HepG2 (cell line): ENCODE measurements around the gene ATP11C. TPM values are rescaled to one million over a fixed set of nuclear protein-coding genes. Genes with fewer than 3 reads are reported as not detected.

Source experiments
- ATAC-seq: fragments of 200-7000 bp; cut with Tn5 transposase; 3 replicates; pipeline ENCODE4 v1.9.1; 2020; ENCODE audit warnings: mild to moderate bottlenecking, moderate library complexity
- BruUV-seq: library from RNA; stranded (reverse); fragments of 400-500 nt; replicated peaks from 2 replicates; lab custom pipeline; 2021; lab: Mats Ljungman, UMichigan
- CTCF ChIA-PET: fragments of 300-600 bp; formaldehyde crosslinking; extraction: SDS; loops from one replicate; lab custom pipeline; 2021; ENCODE audit warnings: low total read pairs, inconsistent platforms, low intra/inter-chr PET ratio; lab: Yijun Ruan, JAX
- POLR2A ChIA-PET: fragments of 350-600 bp; sonication (Branson Sonifier 250); formaldehyde crosslinking; loops from one replicate; lab custom pipeline; 2020; ENCODE audit warnings: antibody characterized with exemption, inconsistent platforms; lab: Yijun Ruan, JAX
- DNase-seq: peaks from one replicate; pipeline ENCODE4 v3.0.0-alpha.2; 2015; ENCODE audit warnings: low spot score
- FAIRE-seq: peaks from 3 replicates; lab custom pipeline; 2011; peaks lifted over from hg19 to GRCh38; lab: Jason Lieb, UNC
- H2AFZ ChIP-seq: one replicate; pipeline ENCODE4 v1.6.1; 2011; ENCODE audit warnings: low read length, inconsistent platforms
- H3K27ac ChIP-seq: fragments of 300-600 bp; 3 replicates; pipeline ENCODE4 v1.8.0; 2011; ENCODE audit warnings: mixed run types, mild to moderate bottlenecking, mixed read lengths, low read length, inconsistent platforms; ENCODE audit not compliant: insufficient read depth; ENCODE audit errors: extremely low read length
- H3K27me3 ChIP-seq, 2 experiments: fragments of 200-600 bp in 1 of 2; 2 replicates in 1 of 2; 3 replicates in 1 of 2; pipeline versions ENCODE4 v1.6.0 to v1.8.0; 2011; ENCODE audit warnings: low read length in 2 of 2, mild to moderate bottlenecking in 2 of 2, moderate library complexity in 2 of 2, inconsistent platforms in 1 of 2; ENCODE audit not compliant: insufficient read depth in 2 of 2, control insufficient read depth in 1 of 2
- H3K36me3 ChIP-seq, 2 experiments: fragments of 200-600 bp in 1 of 2; replicated peaks in 1 of 2; 2 replicates in 1 of 2; 3 replicates in 1 of 2; pipeline versions ENCODE4 v1.5.1 to v1.8.0; 2011; ENCODE audit warnings: low read length in 2 of 2, inconsistent platforms in 1 of 2; ENCODE audit not compliant: insufficient read depth in 2 of 2, control insufficient read depth in 1 of 2
- H3K4me1 ChIP-seq: 2 replicates; pipeline ENCODE4 v1.5.1; 2012; ENCODE audit warnings: low read length, inconsistent platforms; ENCODE audit not compliant: insufficient read depth
- H3K4me2 ChIP-seq: 2 replicates; pipeline ENCODE4 v1.6.0; 2011; ENCODE audit warnings: low read depth, low read length, inconsistent platforms
- H3K4me3 ChIP-seq, 3 experiments: fragments of 200-600 bp in 1 of 3; sonication (generic), shearing (Covaris generic) in 1 of 3; replicated peaks in 1 of 3; 2 replicates each; pipeline ENCODE4 v1.5.1; 2011 to 2016; ENCODE audit warnings: low read length in 3 of 3, inconsistent platforms in 2 of 3, low read depth in 2 of 3, mild to moderate bottlenecking in 2 of 3, control low read depth in 1 of 3, mixed read lengths in 1 of 3; ENCODE audit not compliant: insufficient read depth in 1 of 3
- H3K79me2 ChIP-seq: one replicate; pipeline ENCODE4 v1.6.1; 2011; ENCODE audit warnings: low read length, inconsistent platforms; ENCODE audit not compliant: insufficient read depth
- H3K9ac ChIP-seq: 2 replicates; pipeline ENCODE4 v1.6.0; 2011; ENCODE audit warnings: mild to moderate bottlenecking, low read depth, low read length, inconsistent platforms; ENCODE audit not compliant: insufficient read depth
- H3K9me3 ChIP-seq: 2 replicates; pipeline ENCODE4 v1.5.1; 2012; ENCODE audit warnings: mild to moderate bottlenecking, low read length
- H4K20me1 ChIP-seq: 2 replicates; pipeline ENCODE4 v1.6.0; 2011; ENCODE audit warnings: inconsistent platforms, mild to moderate bottlenecking, low read length, moderate library complexity; ENCODE audit not compliant: insufficient read depth
- ARID5B ChIP-seq: IDR thresholded peaks from 2 replicates; pipeline ENCODE4 v1.4.0; 2020; ENCODE audit warnings: mild to moderate bottlenecking, missing genetic modification reagents
- ATAD3A ChIP-seq: sonication (generic); formaldehyde crosslinking; IDR thresholded peaks from 2 replicates; pipeline ENCODE4 v1.4.0; 2020; ENCODE audit warnings: missing genetic modification reagents
- CBX5 ChIP-seq: sonication (generic); formaldehyde crosslinking; IDR thresholded peaks from 2 replicates; pipeline ENCODE4 v1.4.0; 2020; ENCODE audit warnings: missing genetic modification reagents, borderline replicate concordance
- ERF ChIP-seq: IDR thresholded peaks from 2 replicates; pipeline ENCODE4 v1.6.1; 2018; ENCODE audit warnings: missing biosample characterization, missing genetic modification reagents
- FIP1L1 ChIP-seq: fragments of 200-400 bp; formaldehyde crosslinking; IDR thresholded peaks from 2 replicates; pipeline ENCODE4 v1.6.1; 2018; ENCODE audit warnings: low read depth, mild to moderate bottlenecking, low read length, moderate library complexity, borderline replicate concordance; ENCODE audit not compliant: insufficient read depth
- HNRNPLL ChIP-seq: fragments of 200-400 bp; formaldehyde crosslinking; IDR thresholded peaks from 2 replicates; pipeline ENCODE4 v1.6.1; 2017; ENCODE audit warnings: mild to moderate bottlenecking, low read depth, low read length; ENCODE audit not compliant: poor library complexity, severe bottlenecking
- KAT2B ChIP-seq: fragments of 150-350 bp; IDR thresholded peaks from 2 replicates; pipeline ENCODE4 v1.6.1; 2014; ENCODE audit warnings: low read depth, low read length, borderline replicate concordance
- MLXIP ChIP-seq: sonication (generic); formaldehyde crosslinking; IDR thresholded peaks from 2 replicates; pipeline ENCODE4 v1.9.0; 2021; ENCODE audit warnings: missing genetic modification reagents, borderline replicate concordance
- SCMH1 ChIP-seq: sonication (generic); formaldehyde crosslinking; IDR thresholded peaks from 2 replicates; pipeline ENCODE4 v1.9.0; 2021; ENCODE audit warnings: missing genetic modification reagents, mild to moderate bottlenecking, borderline replicate concordance
- TAF1 ChIP-seq: sonication (generic); formaldehyde crosslinking; IDR thresholded peaks from 2 replicates; pipeline ENCODE4 v1.4.0; 2020; ENCODE audit warnings: missing genetic modification reagents
- XRCC5 ChIP-seq: fragments of 200-400 bp; formaldehyde crosslinking; optimal IDR thresholded peaks from 2 replicates; pipeline ENCODE3; 2017; ENCODE audit warnings: mild to moderate bottlenecking, low read length
- ZNF362 ChIP-seq: sonication (generic); formaldehyde crosslinking; IDR thresholded peaks from 2 replicates; pipeline ENCODE4 v1.4.0; 2020; ENCODE audit warnings: missing genetic modification reagents, mild to moderate bottlenecking, borderline replicate concordance
- ZNF468 ChIP-seq: sonication (generic); formaldehyde crosslinking; IDR thresholded peaks from 2 replicates; pipeline ENCODE4 v1.8.0; 2022; ENCODE audit warnings: mild to moderate bottlenecking, moderate library complexity, missing genetic modification reagents
- ZNF577 ChIP-seq: sonication (generic); formaldehyde crosslinking; IDR thresholded peaks from 2 replicates; pipeline ENCODE4 v1.4.0; 2020; ENCODE audit warnings: mild to moderate bottlenecking, low read depth, missing genetic modification reagents, borderline replicate concordance
- ZNF7 ChIP-seq: IDR thresholded peaks from 2 replicates; pipeline ENCODE4 v1.6.1; 2016; ENCODE audit warnings: missing biosample characterization, missing genetic modification reagents
- ZNF776 ChIP-seq: sonication (generic); formaldehyde crosslinking; IDR thresholded peaks from 2 replicates; pipeline ENCODE4 v1.4.0; 2020; ENCODE audit warnings: mild to moderate bottlenecking, missing genetic modification reagents
- ZNF839 ChIP-seq: sonication (generic); formaldehyde crosslinking; IDR thresholded peaks from 2 replicates; pipeline ENCODE4 v1.4.0; 2020; ENCODE audit warnings: missing genetic modification reagents, mild to moderate bottlenecking, borderline replicate concordance
- ZZZ3 ChIP-seq: sonication (generic); formaldehyde crosslinking; IDR thresholded peaks from 2 replicates; pipeline ENCODE4 v1.4.0; 2020; ENCODE audit warnings: missing genetic modification reagents, mild to moderate bottlenecking, borderline replicate concordance
- WGBS: methylation state at CpG from one replicate; pipeline ENCODE4 v1.1.6; 2017; ENCODE audit warnings: low lambda C conversion rate; 5-methylcytosine and 5-hydroxymethylcytosine counted together
- in situ Hi-C: cut with HindIII; loops from 2 replicates; pipeline ENCODE4 v1.10.0; 2017; ENCODE audit warnings: low pct_unique_long_range_greater_than_20kb; ENCODE audit not compliant: extremely low pct_ligation_motif_present
- intact Hi-C: fragments of 100-400 bp; cut with micrococcal nuclease; formaldehyde crosslinking; loops from one replicate; pipeline ENCODE4 v1.10.0; 2022; ENCODE audit not compliant: unreplicated experiment
- polyA plus RNA-seq, 8 experiments: library from polyadenylated mRNA; depleted of rRNA in 3 of 8; stranded (reverse) in 7 of 8; unstranded in 1 of 8; fragments of >200 nt; fragmentation: Illumina TruSeq in 4 of 8; extraction: Trizol in 4 of 8; gene quantifications; 2 replicates each; pipeline versions ENCODE4 v1.2.1 to v1.2.3, GENCODE V29; 2011 to 2016; ENCODE audit warnings: low read depth in 4 of 8, missing spikeins in 1 of 8, mixed read lengths in 1 of 8; ENCODE audit not compliant: insufficient read depth in 1 of 8
- total RNA-seq, 5 experiments: library from RNA; depleted of rRNA; stranded (reverse); fragments of >200 nt; fragmentation: Illumina TruSeq; extraction: Trizol; gene quantifications; 2 replicates each; pipeline ENCODE4 v1.2.3, GENCODE V29; 2016; ENCODE audit warnings: low read depth in 1 of 5

ATP11C gene
- total and polyA plus RNA-seq, 2 of the 13 experiments (the other 11 are each of a cell fraction or from before 2014, with no cell fraction given), result 8.5 to 16.9 TPM

GRCh38 chrX:139969286-139969685 lies 36.4 kb upstream of the ATP11C start (continued):
- TF ChIP-seq ARID5B (CRISPR knock-in tag), result no peak
- no peak for TF ChIP-seq ERF (CRISPR knock-in tag)
- no peak for TF ChIP-seq FIP1L1
- TF ChIP-seq ZNF7 (CRISPR knock-in tag), result no peak
- TF ChIP-seq KAT2B, result no peak
- no peak for TF ChIP-seq SCMH1
- TF ChIP-seq ZNF776 (CRISPR knock-in tag), result no peak
- no peak for TF ChIP-seq CBX5
- TF ChIP-seq ATAD3A (CRISPR knock-in tag), result no peak
- TF ChIP-seq HNRNPLL, result no peak
- no peak for TF ChIP-seq ZNF839 (CRISPR knock-in tag)

- no TSS peak for BruUV-seq
- POLR2A ChIA-PET, result no interaction called here
- in situ Hi-C loops, result no loop called here
- ATAC-seq (no peak), DNase-seq (no peak), FAIRE-seq (no peak)
- intact Hi-C loops, result no loop called here
- H3K4me1 ChIP-seq, result no peaks in the 10 kb centered on the region
- no peak overlapping the region for H2AFZ ChIP-seq
- H3K9ac ChIP-seq, result no peak overlapping the region
- H3K36me3 ChIP-seq, result no peaks in the 10 kb centered on the region
- no peaks in the 10 kb centered on the region for H4K20me1 ChIP-seq
- H3K9me3 ChIP-seq, result no peaks in the 10 kb centered on the region
- H3K27me3 ChIP-seq, result no peaks in the 10 kb centered on the region
- WGBS, result 57% methylated on average over 3 of the region's 3 CpGs
- H3K79me2 ChIP-seq, result no peaks in the 10 kb centered on the region
- no peak overlapping the region for H3K4me2 ChIP-seq
- CTCF ChIA-PET, result no interaction called here
- H3K27ac ChIP-seq, result no peak overlapping the region
- no peak overlapping the region for H3K4me3 ChIP-seq
- no peak for TF ChIP-seq ZNF468 (CRISPR knock-in tag)
- no peak for TF ChIP-seq MLXIP (CRISPR knock-in tag)
- no peak for TF ChIP-seq ZZZ3 (CRISPR knock-in tag)
- TF ChIP-seq TAF1 (CRISPR knock-in tag), result no peak
- no peak for TF ChIP-seq ZNF362 (CRISPR knock-in tag)
- TF ChIP-seq ZNF577, result no peak
- TF ChIP-seq XRCC5, result no peak
Measured at GRCh38 chrX:139967750-139968149, 34.9 kb upstream of the ATP11C start.
